Measurements from ENCODE around the gene PCDHB6.
"Not testable (repeated sequence)": the region's sequence is repeated elsewhere in the genome, so short reads cannot be mapped to it uniquely, and the experiment has no call there.

PCDHB6 gene

GRCh38 chr5:141157901-141158300, 8.0 kb downstream of the PCDHB6 start:
- DNase-seq (ENCODE audit: low read depth, low spot score) = not testable (repeated sequence)

- no peak for DNase-seq (ENCODE audit: low read depth, low spot score)
Measured at GRCh38 chr5:141172381-141173204, 22.7 kb downstream of the PCDHB6 start, which contains the start of gene PCDHB7. PCDHB7 (plus strand) TSS chr5:141172644; CDS start chr5:141172836, 192 bp downstream.

DNA sequence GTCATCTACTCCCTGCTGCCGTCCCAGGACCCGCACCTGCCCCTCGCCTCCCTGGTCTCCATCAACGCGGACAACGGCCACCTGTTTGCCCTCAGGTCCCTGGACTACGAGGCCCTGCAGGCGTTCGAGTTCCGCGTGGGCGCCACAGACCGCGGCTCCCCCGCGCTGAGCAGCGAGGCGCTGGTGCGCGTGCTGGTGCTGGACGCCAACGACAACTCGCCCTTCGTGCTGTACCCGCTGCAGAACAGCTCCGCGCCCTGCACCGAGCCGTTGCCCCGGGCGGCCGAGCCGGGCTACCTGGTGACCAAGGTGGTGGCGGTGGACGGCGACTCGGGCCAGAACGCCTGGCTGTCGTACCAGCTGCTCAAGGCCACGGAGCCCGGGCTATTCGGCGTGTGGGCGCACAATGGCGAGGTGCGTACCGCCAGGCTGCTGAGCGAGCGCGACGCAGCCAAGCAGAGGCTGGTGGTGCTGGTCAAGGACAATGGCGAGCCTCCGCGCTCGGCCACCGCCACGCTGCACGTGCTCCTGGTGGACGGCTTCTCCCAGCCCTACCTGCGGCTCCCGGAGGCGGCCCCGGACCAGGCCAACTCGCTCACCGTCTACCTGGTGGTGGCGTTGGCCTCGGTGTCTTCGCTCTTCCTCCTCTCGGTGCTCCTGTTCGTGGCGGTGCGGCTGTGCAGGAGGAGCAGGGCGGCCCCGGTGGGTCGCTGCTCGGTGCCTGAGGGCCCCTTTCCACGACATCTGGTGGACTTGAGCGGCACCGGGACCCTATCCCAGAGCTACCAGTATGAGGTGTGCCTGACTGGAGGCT, 24.6 kb downstream of the PCDHB6 start:
- DNase-seq (ENCODE audit: low read depth, low spot score) = not testable (repeated sequence)

DNA sequence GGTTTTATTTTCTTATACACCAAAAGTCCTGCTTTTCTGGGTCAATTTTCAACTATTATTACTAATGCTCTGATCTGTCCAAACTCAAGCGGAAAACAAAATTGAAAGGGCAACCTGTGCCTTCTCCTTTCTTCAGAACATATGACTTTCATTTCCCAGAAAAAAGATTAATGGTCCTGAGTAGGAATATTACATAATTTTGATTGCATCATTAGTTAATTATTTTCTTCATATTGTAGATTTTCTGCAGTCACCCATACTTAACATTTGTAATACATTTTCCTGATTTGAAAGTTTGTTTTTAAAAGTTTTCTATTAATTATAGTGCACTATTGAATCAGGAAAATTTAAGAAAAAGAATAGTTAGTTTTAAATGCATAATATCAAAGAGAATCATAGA, 26.1 kb downstream of the PCDHB6 start:
- DNase-seq (ENCODE audit: low read depth, low spot score) = no peak

DNA sequence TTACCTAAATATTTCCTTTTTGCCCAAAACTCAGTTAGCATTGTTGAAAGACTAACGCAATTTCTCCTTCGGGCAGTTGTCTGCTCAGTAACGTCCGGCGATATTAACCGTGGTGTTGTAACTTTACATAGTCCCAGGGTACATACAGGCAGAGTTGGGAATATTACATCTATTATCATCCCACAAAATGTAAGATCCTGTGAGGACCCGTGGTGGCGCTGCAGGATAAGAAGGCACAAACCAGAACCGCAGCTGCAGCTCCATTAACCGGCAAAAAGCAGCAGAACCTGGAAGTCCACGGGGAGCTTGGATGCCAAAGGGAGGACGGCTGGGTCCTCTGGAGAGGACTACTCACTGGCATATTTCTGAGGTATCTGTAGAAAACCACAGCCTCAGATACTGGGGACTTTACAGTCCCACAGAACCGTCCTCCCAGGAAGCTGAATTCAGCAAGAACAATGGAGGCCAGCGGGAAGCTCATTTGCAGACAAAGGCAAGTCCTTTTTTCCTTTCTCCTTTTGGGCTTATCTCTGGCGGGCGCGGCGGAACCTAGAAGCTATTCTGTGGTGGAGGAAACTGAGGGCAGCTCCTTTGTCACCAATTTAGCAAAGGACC, 27.8 kb downstream of the PCDHB6 start, which contains the start of gene PCDHB8:
TSS of gene PCDHB8 (plus strand) at position 214 of the 615 bp plus-strand sequence. CDS start at position 459, 245 bp downstream.
- DNase-seq (ENCODE audit: low read depth, low spot score) = not testable (repeated sequence)

DNA sequence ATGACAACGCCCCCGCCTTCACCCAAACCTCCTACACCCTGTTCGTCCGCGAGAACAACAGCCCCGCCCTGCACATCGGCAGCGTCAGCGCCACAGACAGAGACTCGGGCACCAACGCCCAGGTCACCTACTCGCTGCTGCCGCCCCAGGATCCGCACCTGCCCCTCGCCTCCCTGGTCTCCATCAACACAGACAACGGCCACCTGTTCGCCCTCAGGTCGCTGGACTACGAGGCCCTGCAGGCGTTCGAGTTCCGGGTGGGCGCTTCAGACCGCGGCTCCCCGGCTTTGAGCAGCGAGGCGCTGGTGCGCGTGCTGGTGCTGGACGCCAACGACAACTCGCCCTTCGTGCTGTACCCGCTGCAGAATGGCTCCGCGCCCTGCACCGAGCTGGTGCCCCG, 29.5 kb downstream of the PCDHB6 start:
- DNase-seq (ENCODE audit: low read depth, low spot score) = not testable (repeated sequence)

DNA sequence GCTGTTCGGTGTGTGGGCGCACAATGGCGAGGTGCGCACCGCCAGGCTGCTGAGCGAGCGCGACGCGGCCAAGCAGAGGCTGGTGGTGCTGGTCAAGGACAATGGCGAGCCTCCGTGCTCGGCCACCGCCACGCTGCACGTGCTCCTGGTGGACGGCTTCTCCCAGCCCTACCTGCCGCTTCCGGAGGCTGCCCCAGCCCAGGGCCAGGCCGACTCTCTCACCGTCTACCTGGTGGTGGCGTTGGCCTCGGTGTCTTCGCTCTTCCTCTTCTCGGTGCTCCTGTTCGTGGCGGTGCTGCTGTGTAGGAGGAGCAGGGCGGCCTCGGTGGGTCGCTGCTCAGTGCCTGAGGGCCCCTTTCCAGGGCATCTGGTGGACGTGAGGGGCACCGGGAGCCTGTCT, 30.0 kb downstream of the PCDHB6 start:
- DNase-seq (ENCODE audit: low read depth, low spot score) = not testable (repeated sequence)

DNA sequence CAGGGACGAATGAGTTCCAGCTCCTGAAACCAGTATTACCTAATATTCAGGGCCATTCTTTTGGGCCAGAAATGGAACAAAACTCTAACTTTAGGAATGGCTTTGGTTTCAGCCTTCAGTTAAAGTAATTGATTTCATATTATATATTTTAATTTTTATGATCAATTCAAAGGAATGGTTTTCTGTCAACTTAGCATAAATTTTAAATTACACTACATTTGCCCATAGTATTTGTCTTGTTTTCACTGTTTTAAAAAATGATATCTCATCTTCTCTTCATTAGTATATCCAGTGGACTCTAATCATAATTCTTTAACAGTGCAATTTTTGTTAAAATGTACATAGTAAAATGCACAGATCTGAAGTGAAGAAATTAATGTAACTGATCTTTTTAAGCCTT, 30.5 kb downstream of the PCDHB6 start:
- no peak for DNase-seq (ENCODE audit: low read depth, low spot score)

- DNase-seq (ENCODE audit: low read depth, low spot score) = no peak
Measured at GRCh38 chr5:141182248-141182647, 32.4 kb downstream of the PCDHB6 start, which contains the start of gene PCDHB16. PCDHB16 (plus strand) TSS chr5:141182387; CDS start chr5:141182560, 173 bp downstream.

DNA sequence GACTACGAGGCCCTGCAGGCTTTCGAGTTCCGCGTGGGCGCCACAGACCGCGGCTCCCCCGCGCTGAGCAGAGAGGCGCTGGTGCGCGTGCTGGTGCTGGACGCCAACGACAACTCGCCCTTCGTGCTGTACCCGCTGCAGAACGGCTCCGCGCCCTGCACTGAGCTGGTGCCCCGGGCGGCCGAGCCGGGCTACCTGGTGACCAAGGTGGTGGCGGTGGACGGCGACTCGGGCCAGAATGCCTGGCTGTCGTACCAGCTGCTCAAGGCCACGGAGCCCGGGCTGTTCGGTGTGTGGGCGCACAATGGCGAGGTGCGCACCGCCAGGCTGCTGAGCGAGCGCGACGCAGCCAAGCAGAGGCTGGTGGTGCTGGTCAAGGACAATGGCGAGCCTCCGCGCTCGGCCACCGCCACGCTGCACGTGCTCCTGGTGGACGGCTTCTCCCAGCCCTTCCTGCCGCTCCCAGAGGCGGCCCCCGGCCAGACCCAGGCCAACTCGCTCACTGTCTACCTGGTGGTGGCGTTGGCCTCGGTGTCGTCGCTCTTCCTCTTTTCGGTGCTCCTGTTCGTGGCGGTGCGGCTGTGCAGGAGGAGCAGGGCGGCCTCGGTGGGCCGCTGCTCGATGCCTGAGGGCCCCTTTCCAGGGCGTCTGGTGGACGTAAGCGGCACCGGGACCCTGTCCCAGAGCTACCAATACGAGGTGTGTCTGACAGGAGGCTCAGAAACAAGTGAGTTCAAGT, 34.4 kb downstream of the PCDHB6 start:
- not testable (repeated sequence) for DNase-seq (ENCODE audit: low read depth, low spot score)

GRCh38 chr5:141186897-141187512, 37.1 kb downstream of the PCDHB6 start, which contains the start of gene PCDHB9:
PCDHB9 (plus strand) TSS chr5:141187161; CDS start chr5:141187319, 158 bp downstream.
- no peak for DNase-seq (ENCODE audit: low read depth, low spot score)

DNA sequence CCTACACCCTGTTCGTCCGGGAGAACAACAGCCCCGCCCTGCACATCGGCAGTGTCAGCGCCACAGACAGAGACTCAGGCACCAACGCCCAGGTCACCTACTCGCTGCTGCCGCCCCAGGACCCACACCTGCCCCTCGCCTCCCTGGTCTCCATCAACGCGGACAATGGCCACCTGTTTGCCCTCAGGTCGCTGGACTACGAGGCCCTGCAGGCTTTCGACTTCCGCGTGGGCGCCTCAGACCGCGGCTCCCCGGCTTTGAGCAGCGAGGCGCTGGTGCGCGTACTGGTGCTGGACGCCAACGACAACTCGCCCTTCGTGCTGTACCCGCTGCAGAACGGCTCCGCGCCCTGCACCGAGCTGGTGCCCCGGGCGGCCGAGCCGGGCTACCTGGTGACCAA, 38.8 kb downstream of the PCDHB6 start:
- not testable (repeated sequence) for DNase-seq (ENCODE audit: low read depth, low spot score)

DNA sequence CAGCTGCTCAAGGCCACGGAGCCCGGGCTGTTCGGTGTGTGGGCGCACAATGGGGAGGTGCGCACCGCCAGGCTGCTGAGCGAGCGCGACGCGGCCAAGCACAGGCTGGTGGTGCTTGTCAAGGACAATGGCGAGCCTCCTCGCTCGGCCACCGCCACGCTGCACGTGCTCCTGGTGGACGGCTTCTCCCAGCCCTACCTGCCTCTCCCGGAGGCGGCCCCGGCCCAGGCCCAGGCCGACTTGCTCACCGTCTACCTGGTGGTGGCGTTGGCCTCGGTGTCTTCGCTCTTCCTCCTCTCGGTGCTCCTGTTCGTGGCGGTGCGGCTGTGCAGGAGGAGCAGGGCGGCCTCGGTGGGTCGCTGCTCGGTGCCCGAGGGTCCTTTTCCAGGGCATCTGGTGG, 39.3 kb downstream of the PCDHB6 start:
- not testable (repeated sequence) for DNase-seq (ENCODE audit: low read depth, low spot score)

- DNase-seq (ENCODE audit: low read depth, low spot score) = no peak
Measured at GRCh38 chr5:141192110-141192725, 42.4 kb downstream of the PCDHB6 start, which contains the start of gene PCDHB10. PCDHB10 (plus strand) TSS chr5:141192353; CDS start chr5:141192553, 200 bp downstream.

DNA sequence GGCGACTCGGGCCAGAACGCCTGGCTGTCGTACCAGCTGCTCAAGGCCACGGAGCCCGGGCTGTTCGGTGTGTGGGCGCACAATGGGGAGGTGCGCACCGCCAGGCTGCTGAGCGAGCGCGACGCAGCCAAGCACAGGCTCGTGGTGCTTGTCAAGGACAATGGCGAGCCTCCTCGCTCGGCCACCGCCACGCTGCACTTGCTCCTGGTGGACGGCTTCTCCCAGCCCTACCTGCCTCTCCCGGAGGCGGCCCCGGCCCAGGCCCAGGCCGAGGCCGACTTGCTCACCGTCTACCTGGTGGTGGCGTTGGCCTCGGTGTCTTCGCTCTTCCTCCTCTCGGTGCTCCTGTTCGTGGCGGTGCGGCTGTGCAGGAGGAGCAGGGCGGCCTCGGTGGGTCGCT, 44.5 kb downstream of the PCDHB6 start:
- not testable (repeated sequence) for DNase-seq (ENCODE audit: low read depth, low spot score)

GRCh38 chr5:141196363-141196762, 46.5 kb downstream of the PCDHB6 start:
- DNase-seq (ENCODE audit: low read depth, low spot score) = no peak

DNA sequence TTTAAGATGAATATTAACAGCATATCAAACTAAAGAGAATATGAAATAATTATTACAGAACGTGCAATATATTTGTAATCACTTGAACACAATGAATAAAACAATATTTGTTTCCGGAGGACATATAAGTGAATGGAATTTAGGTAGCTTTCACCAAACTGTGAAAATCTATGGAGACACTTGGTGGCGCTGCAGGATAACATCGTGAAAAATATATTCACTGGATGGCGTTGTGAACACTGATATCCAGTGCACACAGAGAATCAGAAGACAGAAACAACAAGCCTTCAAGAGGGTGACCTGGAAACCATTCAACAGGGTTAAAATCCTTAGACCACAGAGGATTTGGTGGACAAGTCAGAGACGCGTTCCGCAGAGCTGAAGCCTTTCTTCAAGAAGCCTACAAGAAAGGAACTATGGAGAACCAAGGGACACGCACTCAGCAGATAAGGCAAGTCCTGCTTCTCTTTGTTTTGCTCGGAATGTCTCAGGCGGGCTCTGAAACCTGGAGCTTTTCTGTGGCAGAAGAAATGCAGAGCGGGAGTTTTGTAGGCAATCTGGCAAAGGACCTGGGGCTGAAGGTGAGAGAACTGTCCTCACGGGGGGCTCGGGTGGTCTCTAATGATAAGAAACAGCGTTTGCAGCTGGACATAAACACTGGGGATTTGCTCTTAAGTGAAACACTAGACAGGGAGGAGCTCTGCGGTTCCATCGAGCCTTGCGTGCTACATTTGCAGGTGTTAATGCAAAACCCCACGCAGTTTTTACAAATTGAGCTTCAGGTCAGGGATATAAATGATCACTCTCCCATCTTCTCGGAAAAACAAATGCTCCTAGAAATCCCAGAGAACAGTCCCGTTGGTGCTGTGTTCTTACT, 49.7 kb downstream of the PCDHB6 start, which contains the start of gene PCDHB11:
TSS of gene PCDHB11 (plus strand) at position 269 of the 877 bp plus-strand sequence. CDS start at position 417, 148 bp downstream.
- DNase-seq (ENCODE audit: low read depth, low spot score) = no peak

DNA sequence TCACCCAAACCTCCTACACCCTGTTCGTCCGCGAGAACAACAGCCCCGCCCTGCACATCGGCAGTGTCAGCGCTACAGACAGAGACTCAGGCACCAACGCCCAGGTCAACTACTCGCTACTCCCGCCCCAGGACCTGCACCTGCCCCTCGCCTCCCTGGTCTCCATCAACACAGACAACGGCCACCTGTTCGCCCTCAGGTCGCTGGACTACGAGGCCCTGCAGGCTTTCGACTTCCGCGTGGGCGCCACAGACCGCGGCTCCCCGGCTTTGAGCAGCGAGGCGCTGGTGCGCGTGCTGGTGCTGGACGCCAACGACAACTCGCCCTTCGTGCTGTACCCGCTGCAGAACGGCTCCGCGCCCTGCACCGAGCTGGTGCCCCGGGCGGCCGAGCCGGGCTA, 51.3 kb downstream of the PCDHB6 start:
- DNase-seq (ENCODE audit: low read depth, low spot score) = not testable (repeated sequence)

DNA sequence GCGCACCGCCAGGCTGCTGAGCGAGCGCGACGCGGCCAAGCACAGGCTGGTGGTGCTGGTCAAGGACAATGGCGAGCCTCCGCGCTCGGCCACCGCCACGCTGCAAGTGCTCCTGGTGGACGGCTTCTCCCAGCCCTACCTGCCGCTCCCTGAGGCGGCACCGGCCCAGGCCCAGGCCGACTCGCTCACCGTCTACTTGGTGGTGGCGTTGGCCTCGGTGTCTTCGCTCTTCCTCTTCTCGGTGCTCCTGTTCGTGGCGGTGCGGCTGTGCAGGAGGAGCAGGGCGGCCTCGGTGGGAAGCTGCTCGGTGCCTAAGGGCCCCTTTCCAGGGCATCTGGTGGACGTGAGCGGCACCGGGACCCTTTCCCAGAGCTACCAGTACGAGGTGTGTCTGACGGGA, 51.8 kb downstream of the PCDHB6 start:
- not testable (repeated sequence) for DNase-seq (ENCODE audit: low read depth, low spot score)

Measured in smooth muscle cell of the brain vasculature (primary cell).